Activated naive CD4-positive, alpha-beta T cell treated with anti-CD3 and anti-CD28 coated beads, Interleukin-2, amount 10 ng/mL, durations not matched to agents 7 days and 5 days (primary cell): ENCODE results near the gene SLC46A2.

ENCODE experiments used
- CTCF ChIA-PET: fragments of 350-600 bp; sonication (Branson Sonifier 250); formaldehyde crosslinking; loops from one replicate; lab custom pipeline; 2021; ENCODE audit warnings: antibody characterized with exemption; lab: Charles Lee
- DNase-seq: peaks from one replicate; pipeline ENCODE4 v3.0.0-alpha.2; 2020
- H3K27ac Mint-ChIP-seq: one replicate; pipeline ENCODE4 v1.8.0; 2021; ENCODE audit warnings: mild to moderate bottlenecking, moderate library complexity, mixed read lengths
- H3K27me3 Mint-ChIP-seq: one replicate; pipeline ENCODE4 v1.8.0; 2021; ENCODE audit warnings: mild to moderate bottlenecking, mixed read lengths
- H3K36me3 Mint-ChIP-seq: one replicate; pipeline ENCODE4 v1.8.0; 2021; ENCODE audit warnings: mixed read lengths
- H3K4me1 Mint-ChIP-seq: one replicate; pipeline ENCODE4 v1.8.0; 2021; ENCODE audit warnings: mixed read lengths
- H3K4me3 Mint-ChIP-seq: one replicate; pipeline ENCODE4 v1.8.0; 2021; ENCODE audit warnings: mild to moderate bottlenecking, moderate library complexity, mixed read lengths
- H3K9me3 Mint-ChIP-seq: one replicate; pipeline ENCODE4 v1.8.0; 2021; ENCODE audit warnings: mixed read lengths

Gene SLC46A2

DNA sequence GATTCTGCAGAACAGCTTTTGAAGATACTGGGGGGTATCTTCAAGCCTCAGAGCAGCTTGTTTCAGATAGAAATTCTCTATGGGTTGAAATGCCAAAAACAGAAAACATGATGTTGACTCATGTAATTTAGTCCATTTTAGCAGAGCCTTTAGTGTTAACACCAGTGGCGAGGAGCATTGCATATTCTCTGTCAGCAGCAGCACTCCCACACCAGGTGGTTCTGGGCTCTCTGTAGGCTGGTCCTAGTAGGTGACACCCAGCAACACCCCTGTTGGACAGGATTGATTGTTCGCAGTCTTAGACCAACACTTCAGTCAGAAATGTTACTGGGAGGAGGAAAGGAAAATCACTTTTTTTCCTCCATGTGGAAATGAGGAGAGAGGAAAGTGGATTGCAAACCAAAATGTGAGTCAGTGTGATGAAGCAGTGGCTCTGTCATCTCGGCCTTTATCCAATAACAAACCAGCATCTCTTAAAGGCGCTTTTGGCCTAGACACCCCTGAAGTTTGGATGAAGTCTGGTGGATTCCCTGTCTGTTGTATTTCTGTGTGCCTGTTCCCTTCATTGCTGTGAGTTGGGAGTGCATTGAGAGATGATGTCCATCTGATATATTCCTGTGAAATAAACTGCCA lies 16.8 kb downstream of the SLC46A2 start:
- H3K4me1 Mint-ChIP-seq, result no peaks in the 10 kb centered on the region
- H3K27ac Mint-ChIP-seq, result no peak overlapping the region
- no peaks in the 10 kb centered on the region for H3K27me3 Mint-ChIP-seq
- CTCF ChIA-PET, result interaction anchor here (1.2 kb wide), 1 partner anchor 19 kb away, joined by 3 read pairs; no protein-coding TSS in a partner anchor
- no peak for DNase-seq
- H3K4me3 Mint-ChIP-seq, result no peak overlapping the region
- no peaks in the 10 kb centered on the region for H3K9me3 Mint-ChIP-seq
- peaks cover 6% of the 10 kb centered on the region for H3K36me3 Mint-ChIP-seq

DNA sequence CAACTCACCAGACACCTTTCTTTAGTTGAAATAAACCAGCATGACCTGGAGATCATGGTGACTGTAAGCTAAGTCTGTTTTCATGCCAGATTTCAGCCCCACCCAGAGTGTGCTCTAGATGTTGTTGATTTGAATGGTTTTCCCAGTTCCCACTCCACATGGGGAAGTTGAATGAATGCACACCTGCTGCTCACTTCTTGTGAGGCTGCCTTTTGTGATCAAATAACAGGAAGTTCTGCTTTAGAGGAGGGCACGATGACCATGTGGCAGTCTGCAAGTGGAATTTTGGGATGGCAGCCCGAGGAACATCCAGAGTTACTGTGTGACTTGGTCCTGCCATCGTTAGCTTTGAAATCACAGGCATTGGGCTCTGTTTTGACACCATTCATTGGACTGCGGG lies 18.7 kb downstream of the SLC46A2 start:
- Mint-ChIP-seq H3K9me3 (no peaks in the 10 kb centered on the region), H3K27me3 (no peaks in the 10 kb centered on the region), H3K4me1 (peaks cover 4% of the 10 kb centered on the region), H3K36me3 (peaks cover 9% of the 10 kb centered on the region), H3K4me3 (no peak overlapping the region), H3K27ac (no peak overlapping the region)
- DNase-seq, result no peak
- CTCF ChIA-PET, result no interaction called here

DNA sequence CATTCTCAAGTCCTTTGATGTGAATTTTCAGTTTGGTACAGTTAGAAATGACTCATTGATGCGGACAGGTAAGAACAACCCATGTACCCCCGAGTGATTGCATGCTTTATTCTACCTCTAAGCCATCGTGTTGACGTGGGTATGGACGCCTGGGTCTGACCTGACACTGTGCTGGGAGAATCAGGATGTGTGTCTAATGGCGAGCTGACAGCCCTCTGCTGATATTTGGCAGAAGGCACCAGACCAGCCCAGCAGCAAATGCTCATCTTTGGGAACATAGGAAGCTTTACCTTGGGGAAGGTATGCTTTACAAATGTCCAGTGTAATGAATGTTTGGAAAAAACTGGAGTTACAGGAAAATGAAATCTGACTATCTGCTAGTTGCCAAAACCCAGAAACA lies 20.1 kb downstream of the SLC46A2 start:
- H3K27me3 Mint-ChIP-seq, result no peaks in the 10 kb centered on the region
- DNase-seq, result no peak
- CTCF ChIA-PET, result no interaction called here
- no peak overlapping the region for H3K27ac Mint-ChIP-seq
- H3K9me3 Mint-ChIP-seq, result no peaks in the 10 kb centered on the region
- peaks cover 12% of the 10 kb centered on the region for H3K36me3 Mint-ChIP-seq
- H3K4me3 Mint-ChIP-seq, result no peak overlapping the region
- H3K4me1 Mint-ChIP-seq, result peaks cover 4% of the 10 kb centered on the region

DNA sequence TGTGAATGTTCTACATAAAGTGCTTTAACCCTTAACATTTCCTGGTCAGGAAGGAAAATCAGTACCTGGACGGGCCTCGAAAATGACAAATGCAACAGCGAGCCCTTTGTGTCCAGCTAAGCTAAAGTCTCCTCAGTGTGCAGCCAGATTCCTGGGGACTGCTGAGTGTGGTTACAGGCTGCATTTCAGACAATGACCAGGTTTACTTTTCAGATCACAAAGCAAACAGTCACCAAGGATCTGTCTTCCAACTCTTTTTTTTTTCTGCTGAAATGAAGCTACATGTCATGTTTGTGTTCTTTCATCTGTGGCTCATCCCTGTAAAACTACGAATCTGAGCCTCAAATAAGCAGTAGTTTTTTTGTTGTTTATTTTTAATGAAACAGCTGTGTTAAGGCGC lies 20.8 kb downstream of the SLC46A2 start:
- no peak overlapping the region for H3K27ac Mint-ChIP-seq
- H3K36me3 Mint-ChIP-seq, result peaks cover 12% of the 10 kb centered on the region
- DNase-seq, result no peak
- peaks cover 4% of the 10 kb centered on the region for H3K4me1 Mint-ChIP-seq
- CTCF ChIA-PET, result no interaction called here
- no peaks in the 10 kb centered on the region for H3K9me3 Mint-ChIP-seq
- H3K27me3 Mint-ChIP-seq, result no peaks in the 10 kb centered on the region
- H3K4me3 Mint-ChIP-seq, result no peak overlapping the region

DNA sequence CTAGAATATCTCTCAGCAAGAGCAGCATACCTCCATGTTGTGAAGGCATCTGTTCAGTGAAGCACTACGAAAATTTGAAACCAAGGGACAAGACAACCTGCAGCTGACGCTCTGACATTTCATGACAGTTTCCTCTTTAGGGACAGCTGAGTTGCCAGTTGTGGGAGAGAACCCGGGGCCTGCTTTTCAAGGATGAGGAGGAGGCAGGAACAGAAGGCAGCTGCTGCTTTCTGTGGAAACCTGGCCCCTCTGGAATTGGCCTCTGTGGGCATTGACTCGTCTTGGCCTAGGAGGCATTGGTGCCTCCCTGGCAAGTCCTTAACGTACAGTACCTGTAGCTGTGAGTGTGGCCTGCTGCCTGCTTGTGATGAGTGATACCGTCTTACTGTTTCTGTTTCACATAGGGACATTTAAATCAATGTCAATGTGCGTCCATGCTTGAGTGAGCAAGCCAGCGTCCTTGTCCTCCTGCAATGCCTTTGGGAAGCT lies 21.6 kb downstream of the SLC46A2 start:
- no peak overlapping the region for H3K4me3 Mint-ChIP-seq
- no peak for DNase-seq
- H3K4me1 Mint-ChIP-seq, result peaks cover 5% of the 10 kb centered on the region
- no peaks in the 10 kb centered on the region for H3K9me3 Mint-ChIP-seq
- H3K27ac Mint-ChIP-seq, result no peak overlapping the region
- CTCF ChIA-PET, result interaction anchor here (0.9 kb wide), 1 partner anchor 10 kb away, joined by 3 read pairs; no protein-coding TSS in a partner anchor
- H3K27me3 Mint-ChIP-seq, result no peaks in the 10 kb centered on the region
- H3K36me3 Mint-ChIP-seq, result peaks cover 12% of the 10 kb centered on the region

DNA sequence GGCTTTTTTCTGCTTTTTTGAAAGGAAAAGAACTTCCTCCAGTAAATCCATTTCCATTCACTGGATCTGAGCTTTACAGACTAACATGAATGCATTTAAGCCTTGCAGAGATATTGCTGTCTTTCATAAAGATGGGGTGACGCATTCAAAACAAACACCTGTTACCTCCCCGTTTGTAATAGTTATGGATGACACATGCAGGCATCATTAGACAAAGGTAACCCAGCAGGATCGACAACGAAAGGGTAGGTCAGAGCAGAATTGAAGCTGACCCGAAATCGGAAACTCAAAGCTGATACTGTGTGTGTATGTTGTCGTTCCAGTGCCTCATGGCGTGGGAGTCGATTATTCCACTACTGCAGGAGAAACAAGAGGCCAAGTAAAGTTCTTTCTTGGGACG lies 22.2 kb downstream of the SLC46A2 start:
- H3K36me3 Mint-ChIP-seq, result peaks cover 15% of the 10 kb centered on the region
- H3K27ac Mint-ChIP-seq, result no peak overlapping the region
- DNase-seq, result no peak
- H3K9me3 Mint-ChIP-seq, result no peaks in the 10 kb centered on the region
- no peak overlapping the region for H3K4me3 Mint-ChIP-seq
- CTCF ChIA-PET, result interaction anchor here (0.9 to 1.6 kb wide), 2 partner anchors 10 to 35 kb away, joined by 3 to 5 read pairs; no protein-coding TSS in a partner anchor
- H3K4me1 Mint-ChIP-seq, result peaks cover 11% of the 10 kb centered on the region
- H3K27me3 Mint-ChIP-seq, result no peaks in the 10 kb centered on the region

DNA sequence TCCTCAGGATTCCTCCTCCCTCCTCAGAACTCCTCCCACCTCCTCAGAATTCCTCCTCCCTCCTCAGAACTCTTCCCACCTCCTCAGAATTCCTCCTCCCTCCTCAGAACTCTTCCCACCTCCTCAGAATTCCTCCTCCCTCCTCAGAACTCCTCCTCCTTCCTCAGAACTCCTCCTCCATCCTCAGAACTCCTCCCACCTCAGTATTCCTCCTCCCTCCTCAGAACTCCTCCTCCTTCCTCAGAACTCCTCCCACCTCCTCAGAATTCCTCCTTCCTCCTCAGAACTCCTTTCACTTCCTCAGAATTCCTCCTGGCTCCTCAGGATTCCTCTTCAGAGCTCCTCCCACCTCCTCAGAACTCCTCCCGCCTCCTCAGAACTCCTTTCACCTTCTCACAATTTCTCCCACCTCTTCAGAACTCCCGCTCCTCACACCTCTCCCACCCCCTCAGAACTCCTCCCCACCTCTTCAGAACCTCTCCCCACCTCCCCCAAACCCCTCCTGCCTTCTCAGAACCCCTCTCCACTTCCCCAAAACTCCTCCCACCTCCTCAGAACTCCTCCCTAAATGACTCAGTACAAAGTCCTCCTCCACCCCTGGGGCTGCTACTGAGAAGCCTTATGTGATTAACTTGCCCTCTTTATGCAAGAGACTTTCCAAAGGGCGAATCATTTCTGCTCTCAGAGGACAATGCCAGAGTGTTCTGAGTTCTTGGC lies 23.2 kb downstream of the SLC46A2 start:
- peak; percentile 37 for DNase-seq
- CTCF ChIA-PET, result interaction anchor here (1.6 kb wide), 1 partner anchor 36 kb away, joined by 5 read pairs; no protein-coding TSS in a partner anchor
- Mint-ChIP-seq H3K4me3 (no peak overlapping the region), H3K9me3 (no peaks in the 10 kb centered on the region), H3K27me3 (no peaks in the 10 kb centered on the region), H3K27ac (no peak overlapping the region), H3K36me3 (peaks cover 15% of the 10 kb centered on the region), H3K4me1 (peaks cover 18% of the 10 kb centered on the region)

DNA sequence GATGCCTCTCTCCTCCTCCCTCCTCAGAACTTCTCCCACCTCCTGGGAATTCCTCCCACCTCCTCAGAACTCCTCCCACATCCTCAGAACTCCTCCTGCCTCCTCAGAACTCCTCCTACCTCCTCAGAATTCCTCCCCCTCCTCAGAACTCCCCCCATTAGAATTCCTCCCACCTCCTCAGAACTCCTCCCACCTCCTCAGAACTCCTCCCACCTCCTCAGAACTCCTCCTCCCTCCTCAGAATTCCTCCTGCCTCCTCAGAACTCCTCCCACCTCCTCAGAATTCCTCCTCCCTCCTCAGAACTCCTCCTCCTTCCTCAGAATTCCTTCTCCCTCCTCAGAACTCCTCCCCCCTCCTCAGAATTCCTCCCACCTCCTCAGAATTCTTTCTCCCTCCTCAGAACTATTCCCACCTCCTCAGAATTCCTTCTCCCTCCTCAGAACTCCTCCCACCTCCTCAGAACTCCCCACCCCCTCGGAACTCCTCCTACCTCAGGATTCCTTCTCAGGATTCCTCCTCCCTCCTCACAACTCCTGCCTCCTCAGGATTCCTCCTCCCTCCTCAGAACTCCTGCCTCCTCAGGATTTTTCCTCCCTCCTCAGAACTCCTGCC lies 23.9 kb downstream of the SLC46A2 start:
- H3K9me3 Mint-ChIP-seq, result no peaks in the 10 kb centered on the region
- no peak overlapping the region for H3K27ac Mint-ChIP-seq
- no peak overlapping the region for H3K4me3 Mint-ChIP-seq
- no peak for DNase-seq
- H3K4me1 Mint-ChIP-seq, result peaks cover 18% of the 10 kb centered on the region
- no peaks in the 10 kb centered on the region for H3K27me3 Mint-ChIP-seq
- CTCF ChIA-PET, result interaction anchor here (1.6 kb wide), 1 partner anchor 36 kb away, joined by 5 read pairs; no protein-coding TSS in a partner anchor
- H3K36me3 Mint-ChIP-seq, result peaks cover 12% of the 10 kb centered on the region

DNA sequence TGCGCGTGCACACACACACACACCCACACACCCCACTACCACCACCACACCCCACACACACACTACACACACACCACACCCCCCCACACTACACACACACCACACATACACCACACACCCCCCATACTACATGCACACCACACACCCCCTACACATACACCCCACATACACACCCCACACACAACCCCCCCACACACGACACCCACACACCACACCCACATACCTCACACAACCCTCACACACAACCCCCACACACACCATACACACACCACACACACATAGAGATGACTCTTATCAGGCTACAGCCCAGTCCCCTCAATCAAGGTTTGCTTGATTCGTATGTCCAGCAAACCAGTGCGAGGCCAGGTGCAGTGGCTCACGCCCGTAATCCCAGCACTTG lies 25.7 kb downstream of the SLC46A2 start:
- Mint-ChIP-seq H3K36me3 (peaks cover 12% of the 10 kb centered on the region), H3K9me3 (no peaks in the 10 kb centered on the region), H3K4me3 (no peak overlapping the region), H3K27me3 (no peaks in the 10 kb centered on the region), H3K27ac (no peak overlapping the region), H3K4me1 (peaks cover 18% of the 10 kb centered on the region)
- CTCF ChIA-PET, result interaction anchor here (1.8 kb wide), 1 partner anchor 37 kb away, joined by 5 read pairs; no protein-coding TSS in a partner anchor
- DNase-seq, result no peak

DNA sequence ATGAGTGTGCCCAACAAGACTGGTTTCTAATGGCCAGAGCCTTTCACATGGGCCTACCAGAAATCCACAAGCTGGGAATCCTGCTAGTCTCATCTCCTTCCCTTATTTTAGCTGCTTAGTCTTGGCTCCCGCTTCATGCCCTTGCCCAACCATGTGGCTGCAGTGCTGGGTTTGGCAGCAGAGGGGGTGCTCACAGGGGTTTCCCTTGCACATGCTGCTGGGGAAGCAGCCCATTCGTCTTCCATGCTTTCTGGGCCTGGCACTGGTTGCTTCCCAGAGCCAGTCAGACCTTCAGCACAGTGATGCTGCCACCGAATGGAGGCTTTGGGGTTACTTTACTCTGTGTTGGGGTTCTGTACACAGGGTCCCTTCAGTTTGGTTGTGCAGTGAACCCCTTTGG lies 26.3 kb downstream of the SLC46A2 start:
- Mint-ChIP-seq H3K4me1 (peaks cover 18% of the 10 kb centered on the region), H3K4me3 (no peak overlapping the region), H3K27ac (no peak overlapping the region), H3K9me3 (no peaks in the 10 kb centered on the region), H3K36me3 (peaks cover 12% of the 10 kb centered on the region), H3K27me3 (no peaks in the 10 kb centered on the region)
- DNase-seq, result no peak
- CTCF ChIA-PET, result interaction anchor here (1.8 kb wide), 1 partner anchor 38 kb away, joined by 5 read pairs; no protein-coding TSS in a partner anchor

DNA sequence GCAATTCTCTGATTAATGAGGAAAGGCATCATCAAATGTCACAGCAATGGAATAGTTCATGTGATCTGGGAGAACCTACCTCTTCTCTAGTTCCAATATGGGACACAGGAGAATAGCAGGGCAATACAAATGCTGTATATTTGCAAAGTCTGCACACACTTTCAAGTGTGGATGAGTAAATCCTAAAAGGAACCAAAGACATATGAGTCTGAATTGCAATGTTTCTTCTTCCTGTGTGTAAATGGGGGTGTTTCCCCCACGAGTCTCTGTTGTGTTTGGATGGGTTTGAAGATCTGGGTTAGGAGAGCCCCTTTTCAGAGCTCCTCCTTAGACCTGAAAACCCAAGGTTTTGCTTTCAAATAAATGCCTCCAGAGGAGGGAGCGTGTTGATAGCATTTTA lies 26.9 kb downstream of the SLC46A2 start:
- Mint-ChIP-seq H3K4me1 (peaks cover 18% of the 10 kb centered on the region), H3K27ac (no peak overlapping the region)
- CTCF ChIA-PET, result interaction anchor here (1.8 kb wide), 1 partner anchor 39 kb away, joined by 5 read pairs; no protein-coding TSS in a partner anchor

DNA sequence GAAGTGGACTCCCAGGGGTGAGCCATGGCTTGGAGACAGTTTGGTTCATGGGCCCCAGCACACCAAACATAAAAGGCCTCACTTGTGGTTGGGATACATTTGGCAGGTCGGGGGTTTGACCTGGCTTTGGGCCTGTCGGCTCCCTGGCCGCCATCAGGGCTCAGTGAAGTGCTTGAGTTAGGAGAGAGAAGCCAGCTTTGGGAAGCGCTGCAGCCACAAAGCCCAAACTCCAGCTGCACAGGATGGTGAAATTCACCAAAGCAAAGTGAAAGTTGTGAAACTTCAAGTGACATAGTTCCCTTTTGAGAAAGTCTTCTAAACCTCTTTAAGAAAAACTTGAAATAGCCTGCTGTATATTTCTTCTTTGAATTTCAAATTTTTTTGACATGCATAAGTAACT lies 27.5 kb downstream of the SLC46A2 start:
- no peaks in the 10 kb centered on the region for H3K27me3 Mint-ChIP-seq
- H3K36me3 Mint-ChIP-seq, result peaks cover 10% of the 10 kb centered on the region
- no peak overlapping the region for H3K27ac Mint-ChIP-seq
- DNase-seq, result no peak
- peaks cover 18% of the 10 kb centered on the region for H3K4me1 Mint-ChIP-seq
- H3K9me3 Mint-ChIP-seq, result no peaks in the 10 kb centered on the region
- H3K4me3 Mint-ChIP-seq, result no peak overlapping the region
- CTCF ChIA-PET, result interaction anchor here (0.8 to 1.8 kb wide), 2 partner anchors 18 to 39 kb away, joined by 3 to 5 read pairs; no protein-coding TSS in a partner anchor

More for the DNA sequence above, 26.9 kb downstream of the SLC46A2 start:
- H3K4me3 Mint-ChIP-seq, result no peak overlapping the region
- no peaks in the 10 kb centered on the region for H3K27me3 Mint-ChIP-seq
- DNase-seq, result no peak
- no peaks in the 10 kb centered on the region for H3K9me3 Mint-ChIP-seq
- H3K36me3 Mint-ChIP-seq, result peaks cover 10% of the 10 kb centered on the region

DNA sequence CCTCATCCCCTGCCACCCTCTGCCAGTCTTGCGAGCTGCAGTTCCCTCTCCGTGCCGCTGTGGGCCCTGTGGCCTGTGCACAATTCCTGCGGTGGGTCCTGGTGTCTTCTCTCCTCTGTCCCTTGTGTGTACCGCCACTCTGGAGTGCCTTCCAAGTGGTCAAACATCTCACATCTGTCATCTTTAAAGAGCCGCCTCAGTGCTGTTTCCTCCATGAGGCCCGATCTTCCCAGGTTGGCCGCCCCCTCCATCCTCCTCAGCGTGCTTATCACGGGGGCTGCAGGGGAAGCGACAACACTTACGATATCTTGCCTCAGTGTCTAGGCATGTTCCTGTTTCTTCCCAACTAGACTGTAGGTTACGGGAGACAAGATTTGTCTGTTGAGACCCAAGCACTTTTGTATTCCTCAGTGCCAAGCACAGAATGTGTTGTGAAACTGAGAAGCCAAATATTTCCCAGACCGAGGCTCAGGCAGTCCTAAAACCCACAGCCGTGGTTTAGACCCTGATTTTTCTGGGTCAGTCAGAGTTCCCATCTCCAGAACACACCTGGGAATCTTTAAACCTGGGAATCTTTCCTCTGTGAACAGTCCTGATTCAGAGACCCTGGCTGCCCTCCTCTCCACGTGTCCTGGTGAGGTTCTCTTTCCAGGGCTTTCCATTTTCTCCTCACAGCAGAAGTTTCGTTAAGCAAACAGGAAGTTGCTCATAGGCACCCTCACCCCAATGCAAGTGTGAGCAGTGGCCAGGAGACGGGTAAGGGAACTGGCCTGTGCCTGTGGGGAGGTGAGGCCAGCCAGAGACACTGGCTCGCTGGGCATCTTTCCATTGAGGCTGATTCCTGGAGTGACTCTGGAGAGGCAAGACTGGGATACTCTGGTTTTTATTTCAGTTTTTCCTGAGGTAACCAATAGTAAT lies 28.8 kb downstream of the SLC46A2 start:
- Mint-ChIP-seq H3K27ac (no peak overlapping the region), H3K4me3 (no peak overlapping the region), H3K36me3 (peaks cover 5% of the 10 kb centered on the region), H3K27me3 (no peaks in the 10 kb centered on the region), H3K9me3 (no peaks in the 10 kb centered on the region), H3K4me1 (peaks cover 14% of the 10 kb centered on the region)
- DNase-seq, result no peak
- CTCF ChIA-PET, result interaction anchor here (0.8 to 1.1 kb wide), 2 partner anchors 17 to 41 kb away, joined by 3 to 5 read pairs; no protein-coding TSS in a partner anchor
